Brain pericyte (primary cell): Measurements from ENCODE around the gene DYRK4.
A peak's percentile ranks its signal among the peaks of the same experiment; 100 is the strongest.
"Not testable (repeated sequence)": the region's sequence is repeated elsewhere in the genome, so short reads cannot be mapped to it uniquely, and the experiment has no call there.

Source experiments
- DNase-seq: peaks from one replicate; pipeline ENCODE4 v3.0.0-alpha.2; 2012; ENCODE audit warnings: low read depth, low spot score

The DYRK4 gene

GRCh38 chr12:4562034-4562657 is at the start of gene DYRK4:
TSS of gene DYRK4 (plus strand) at chr12:4562208. CDS start at chr12:4562246, 38 bp downstream.
- DNase-seq = peak; percentile 51

DNA sequence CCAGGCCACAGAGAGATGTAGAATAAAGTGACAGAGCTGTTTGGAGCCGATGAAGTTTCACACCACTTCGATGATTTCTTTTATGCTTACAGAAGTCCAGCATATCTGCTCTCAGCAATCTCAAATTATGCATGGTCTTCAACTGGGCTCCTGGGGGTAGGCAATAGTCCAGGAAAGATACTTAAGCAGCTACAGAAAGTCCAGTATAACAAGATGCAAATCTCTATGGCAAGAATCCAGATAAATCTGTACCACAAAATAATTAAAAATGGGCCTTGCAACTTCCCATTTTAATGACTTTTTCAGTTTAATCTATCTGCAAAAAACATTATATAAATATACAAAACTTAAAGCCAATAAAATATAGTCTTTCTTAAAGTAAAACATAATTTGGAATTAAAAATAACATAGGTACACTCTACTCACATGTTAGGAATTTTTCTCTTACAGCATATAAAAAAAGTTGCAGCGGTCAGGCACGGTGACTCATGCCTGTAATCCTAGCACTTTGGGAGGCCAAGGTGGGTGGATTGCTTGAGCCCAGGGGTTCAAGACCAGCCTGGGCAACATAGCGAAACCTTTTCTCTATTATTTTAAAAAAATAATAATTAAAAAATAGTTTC is 43.8 kb upstream of the DYRK4 start:
- no peak for DNase-seq

GRCh38 chr12:4523443-4523842 is 38.6 kb upstream of the DYRK4 start:
- not testable (repeated sequence) for DNase-seq

DNA sequence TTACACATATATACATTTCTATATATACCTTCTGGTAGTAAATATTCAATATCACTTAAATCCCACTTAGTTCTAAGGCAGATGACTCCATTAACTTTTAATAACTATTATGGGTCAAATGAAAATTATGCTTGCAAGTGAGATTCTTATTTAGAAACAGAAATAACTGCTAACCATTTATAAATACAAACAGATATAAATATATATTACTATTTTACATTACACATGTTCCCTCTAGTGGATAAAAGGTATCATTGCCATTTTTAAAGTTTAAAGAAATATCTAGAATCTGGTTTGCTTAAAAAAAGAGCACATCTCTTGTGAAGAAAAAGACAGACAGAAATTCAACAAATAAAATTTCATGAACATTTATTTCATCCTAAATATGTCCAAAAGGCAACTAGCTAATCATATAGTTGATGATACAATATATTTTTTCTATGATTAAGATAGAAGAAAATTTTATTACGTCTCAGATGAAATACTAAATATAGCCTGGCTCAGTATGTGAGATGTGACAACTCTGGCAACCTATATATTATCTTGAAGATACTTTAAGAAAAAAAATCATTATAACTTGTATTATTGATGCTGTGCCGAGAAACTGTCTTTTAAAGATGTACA is 35.0 kb upstream of the DYRK4 start:
- DNase-seq = no peak

DNA sequence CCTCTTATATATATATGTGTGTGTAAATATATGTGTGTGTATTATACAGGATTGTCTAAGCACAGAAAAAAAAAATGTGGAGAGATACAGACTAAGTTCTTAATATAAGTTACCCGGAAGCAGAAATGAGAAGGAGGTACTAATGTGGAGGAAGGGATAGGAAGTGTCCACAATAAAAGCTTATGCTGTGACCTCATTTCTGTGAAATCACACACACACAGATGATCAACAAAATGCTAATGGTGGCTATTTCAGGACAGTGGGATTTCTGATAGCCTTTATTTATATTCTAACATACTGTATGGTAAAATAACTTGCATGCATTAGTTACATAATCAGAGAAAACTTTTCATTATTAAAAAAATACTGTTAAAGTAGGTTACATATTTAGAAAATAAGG is 31.8 kb upstream of the DYRK4 start:
- DNase-seq = no peak

- DNase-seq = no peak
Measured at GRCh38 chr12:4530982-4531586, 30.9 kb upstream of the DYRK4 start.

GRCh38 chr12:4535092-4535491 is 26.9 kb upstream of the DYRK4 start:
- DNase-seq = no peak

GRCh38 chr12:4535871-4536270 is 26.1 kb upstream of the DYRK4 start:
- DNase-seq = no peak

- DNase-seq = peak; percentile 92
Measured at GRCh38 chr12:4538207-4539160, 23.5 kb upstream of the DYRK4 start, which contains the start of gene RAD51AP1. TSS of gene RAD51AP1 (plus strand) at chr12:4538890. CDS start at chr12:4538940, 50 bp downstream.

- no peak for DNase-seq
Measured at GRCh38 chr12:4539167-4539870, 22.7 kb upstream of the DYRK4 start.

DNA sequence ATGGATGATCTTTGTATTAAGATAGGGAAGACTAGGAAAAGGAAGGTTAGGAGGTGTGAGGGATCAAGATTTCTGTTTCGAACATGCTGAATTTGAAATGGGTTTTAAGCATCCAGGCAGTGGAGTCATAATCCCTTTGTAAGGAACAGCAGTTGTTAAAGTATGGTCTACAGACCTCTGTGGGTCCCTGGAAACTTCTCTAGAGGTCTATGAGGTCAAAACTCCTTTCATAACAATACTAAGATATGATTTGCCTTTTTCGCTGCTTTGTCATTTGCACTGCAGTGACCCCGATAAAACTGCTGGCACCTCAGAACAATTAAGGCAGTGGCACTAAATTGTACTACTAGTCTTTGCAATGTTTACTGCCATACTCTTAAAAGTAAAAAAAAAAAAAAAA is 21.8 kb upstream of the DYRK4 start:
- no peak for DNase-seq

DNA sequence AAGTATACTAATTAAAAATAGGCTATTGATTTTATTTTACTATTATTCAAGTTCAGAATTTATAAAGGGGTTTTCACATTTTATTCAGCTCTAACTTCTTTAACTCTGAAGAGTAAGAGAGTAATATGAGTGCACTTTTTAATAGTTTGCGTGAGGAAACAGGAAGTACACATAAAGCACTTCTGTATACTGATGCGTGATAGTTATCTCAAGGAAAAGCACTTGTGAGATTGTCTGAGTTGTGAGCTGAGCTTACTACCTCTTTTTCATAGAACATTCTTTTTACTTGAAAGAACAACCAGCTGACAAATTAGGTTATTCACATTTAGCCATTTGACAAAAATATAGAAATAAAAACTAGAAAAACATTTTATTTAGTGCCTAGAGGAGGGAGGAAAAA is 21.4 kb upstream of the DYRK4 start:
- DNase-seq = no peak

DNA sequence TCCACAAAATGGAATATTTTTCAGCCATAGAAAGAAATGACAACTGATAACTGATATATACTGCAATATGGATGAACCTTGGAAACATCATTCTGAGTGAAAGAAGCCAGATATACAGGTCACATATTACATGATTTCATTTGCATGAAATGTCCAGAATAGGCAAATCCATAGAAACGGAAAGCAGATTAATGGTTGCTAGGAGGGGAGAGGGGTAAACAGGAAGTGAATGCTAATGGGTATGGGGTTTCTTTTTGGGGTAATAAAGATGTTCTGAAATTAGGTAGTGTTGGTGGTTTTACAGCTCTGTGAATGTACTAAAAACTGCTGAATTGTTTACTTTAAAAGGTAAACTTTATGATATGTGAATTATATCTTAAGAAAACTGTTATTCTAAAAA is 16.8 kb upstream of the DYRK4 start:
- DNase-seq = no peak

GRCh38 chr12:4552191-4552590 is 9.8 kb upstream of the DYRK4 start:
- DNase-seq = no peak

DNA sequence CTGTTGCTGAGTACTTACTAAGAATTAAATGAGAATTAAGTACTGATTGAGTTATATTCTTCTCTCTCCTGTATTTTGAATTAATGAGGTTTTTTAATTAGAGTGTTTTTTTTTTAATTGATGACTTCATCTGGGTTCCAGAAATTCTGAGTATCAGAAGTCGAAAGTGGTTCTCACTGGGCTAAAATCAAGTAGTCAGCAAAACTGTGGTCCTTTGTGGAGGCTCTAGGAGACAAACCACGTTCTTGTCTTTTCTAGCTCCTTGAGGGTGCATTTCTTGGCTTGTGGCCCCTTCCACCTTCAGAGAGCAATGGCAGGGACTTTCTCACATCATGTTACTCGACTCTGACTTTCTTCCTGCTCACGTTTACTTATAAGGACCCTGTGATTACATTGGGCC is 8.1 kb upstream of the DYRK4 start:
- DNase-seq = no peak

DNA sequence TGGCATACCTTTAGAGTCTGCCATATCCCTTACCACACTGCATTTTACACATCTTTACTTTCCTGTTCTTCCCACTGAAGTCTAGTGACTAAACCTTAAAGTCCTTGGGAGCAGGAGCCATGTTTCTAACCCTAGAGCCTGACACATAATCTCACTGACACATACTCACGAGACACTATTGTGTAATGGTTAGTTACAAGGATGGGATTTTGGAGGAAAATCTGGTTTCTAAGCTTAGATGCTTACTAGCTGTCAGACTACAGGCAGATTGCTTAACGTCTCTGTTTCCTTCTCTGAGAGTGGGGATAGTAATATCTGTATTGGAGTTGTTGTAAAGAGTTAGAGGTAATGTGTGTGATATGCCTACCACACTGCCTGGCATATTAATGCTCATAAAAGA is 6.2 kb upstream of the DYRK4 start:
- DNase-seq = no peak

GRCh38 chr12:4556735-4557530 is 5.1 kb upstream of the DYRK4 start:
- DNase-seq = no peak

DNA sequence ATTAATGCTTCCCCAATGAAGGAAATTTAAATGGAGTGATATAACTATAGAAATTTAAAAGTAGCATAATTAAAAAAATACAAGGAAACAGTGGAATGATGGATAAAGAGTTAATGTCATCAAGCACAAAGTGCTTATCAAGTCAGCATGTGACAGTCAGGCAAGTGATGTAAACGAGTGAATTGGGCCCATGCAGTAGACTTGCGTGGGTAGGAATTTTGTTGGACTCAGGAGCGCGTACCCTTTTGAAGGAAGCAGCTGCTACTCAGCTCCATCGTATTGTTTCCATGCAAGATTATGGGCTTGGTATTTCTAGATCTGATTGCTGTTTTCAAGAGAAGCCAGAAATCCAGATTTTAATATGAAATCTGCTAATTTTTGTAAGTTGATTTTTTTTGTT is 4.4 kb upstream of the DYRK4 start:
- no peak for DNase-seq

GRCh38 chr12:4558171-4558570 is 3.8 kb upstream of the DYRK4 start:
- DNase-seq = no peak

- DNase-seq = no peak
Measured at GRCh38 chr12:4563336-4563735, 1.3 kb downstream of the DYRK4 start.
